Measurements from ENCODE around the gene SH3PXD2A.

GRCh38 chr10:103548581-103549348, 306.6 kb downstream of the SH3PXD2A start:
- no peak for TF ChIP-seq CTCF (IDR thresholded peaks at IDR 0.05)
- no peak for TF ChIP-seq EZH2 (IDR thresholded peaks at IDR 0.05; ENCODE audit: borderline replicate concordance, insufficient read depth, low read depth, low read length, poor library complexity, severe bottlenecking)
